GM18951 (cell line): ENCODE data around the gene ATP8B2.
"Not testable (repeated sequence)": the region's sequence is repeated elsewhere in the genome, so short reads cannot be mapped to it uniquely, and the experiment has no call there.

Source experiments
- POLR2A ChIP-seq: IDR thresholded peaks from 4 replicates; pipeline ENCODE4 v1.6.1; 2011; ENCODE audit warnings: mild to moderate bottlenecking; ENCODE audit not compliant: insufficient read length, insufficient read depth; ENCODE audit errors: extremely low read depth
- in situ Hi-C: fragments of 300-500 bp; cut with MboI; formaldehyde crosslinking; loops from one replicate; pipeline ENCODE4 v1.12.0; 2022; ENCODE audit warnings: low sequenced_read_pairs, mixed read lengths, inconsistent platforms; ENCODE audit not compliant: unreplicated experiment

The ATP8B2 gene

GRCh38 chr1:154316704-154317103, 8.6 kb upstream of the ATP8B2 start:
- in situ Hi-C loops: no loop called here
- TF ChIP-seq POLR2A: no peak

DNA sequence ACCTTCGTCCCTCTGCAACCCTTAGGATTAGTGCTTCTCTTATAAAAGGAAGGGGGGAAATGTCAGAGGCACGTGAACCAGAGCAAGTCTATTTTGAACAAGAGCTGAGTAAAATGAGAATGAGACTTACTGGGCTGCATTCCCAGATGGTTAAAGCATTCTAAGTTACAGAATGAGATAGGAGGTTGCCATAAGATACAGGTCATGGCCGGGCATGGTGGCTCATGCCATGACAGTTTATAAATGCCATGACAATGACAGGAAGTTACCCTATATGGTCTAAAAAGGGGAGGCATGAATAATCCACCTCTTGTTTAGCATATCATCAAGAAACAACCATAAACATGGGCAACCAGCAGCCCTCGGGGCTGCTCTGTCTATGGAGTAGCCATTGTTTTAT, 6.9 kb upstream of the ATP8B2 start:
- in situ Hi-C loops: no loop called here
- no peak for TF ChIP-seq POLR2A

DNA sequence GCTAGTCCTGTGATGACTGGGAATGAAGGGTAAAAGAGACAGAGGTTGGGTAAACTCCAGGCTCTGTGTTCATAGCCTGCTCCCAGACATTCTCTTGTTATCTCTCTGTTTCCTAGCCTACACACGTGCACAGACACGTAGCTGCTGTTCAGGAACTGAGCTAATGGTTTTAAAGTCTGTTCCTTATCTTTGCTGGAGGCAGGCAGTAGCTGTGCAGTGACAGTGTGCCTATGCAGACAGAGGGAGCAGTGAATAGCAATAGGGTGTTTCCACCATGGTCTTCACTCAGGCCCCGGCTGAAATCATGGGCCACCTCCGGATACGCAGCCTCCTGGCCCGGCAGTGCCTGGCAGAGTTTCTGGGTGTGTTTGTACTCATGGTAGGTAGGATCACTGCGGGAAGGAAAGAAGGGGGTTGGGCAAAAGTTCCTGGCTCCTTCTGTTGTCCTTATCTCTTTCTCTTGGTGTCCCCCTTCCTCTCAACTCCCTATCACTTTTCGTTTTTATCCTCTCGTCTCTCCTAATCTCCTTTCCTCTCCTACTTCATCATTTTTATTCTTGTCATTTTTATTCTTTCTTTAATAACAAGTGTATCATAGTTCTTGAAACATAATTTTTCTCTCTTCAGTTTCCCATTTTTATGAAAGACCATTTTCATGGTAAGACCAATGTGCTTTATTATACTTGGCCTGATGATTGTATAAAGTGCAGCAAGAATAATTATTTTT, 4.3 kb upstream of the ATP8B2 start, which contains the start of gene AQP10:
TSS of gene AQP10 (plus strand) at position 212 of the 727 bp plus-strand sequence. CDS start at position 275, 63 bp downstream.
- in situ Hi-C loops: no loop called here
- no peak for TF ChIP-seq POLR2A

- in situ Hi-C loops: not testable (repeated sequence)
These were observed 3.8 kb upstream of the ATP8B2 start for GRCh38 chr1:154321609-154321934.

GRCh38 chr1:154323493-154323892, 1.8 kb upstream of the ATP8B2 start:
- TF ChIP-seq POLR2A: no peak
- in situ Hi-C loops: no loop called here

- in situ Hi-C loops: no loop called here
- TF ChIP-seq POLR2A: no peak
These were observed 1.1 kb upstream of the ATP8B2 start for GRCh38 chr1:154324241-154324640.

DNA sequence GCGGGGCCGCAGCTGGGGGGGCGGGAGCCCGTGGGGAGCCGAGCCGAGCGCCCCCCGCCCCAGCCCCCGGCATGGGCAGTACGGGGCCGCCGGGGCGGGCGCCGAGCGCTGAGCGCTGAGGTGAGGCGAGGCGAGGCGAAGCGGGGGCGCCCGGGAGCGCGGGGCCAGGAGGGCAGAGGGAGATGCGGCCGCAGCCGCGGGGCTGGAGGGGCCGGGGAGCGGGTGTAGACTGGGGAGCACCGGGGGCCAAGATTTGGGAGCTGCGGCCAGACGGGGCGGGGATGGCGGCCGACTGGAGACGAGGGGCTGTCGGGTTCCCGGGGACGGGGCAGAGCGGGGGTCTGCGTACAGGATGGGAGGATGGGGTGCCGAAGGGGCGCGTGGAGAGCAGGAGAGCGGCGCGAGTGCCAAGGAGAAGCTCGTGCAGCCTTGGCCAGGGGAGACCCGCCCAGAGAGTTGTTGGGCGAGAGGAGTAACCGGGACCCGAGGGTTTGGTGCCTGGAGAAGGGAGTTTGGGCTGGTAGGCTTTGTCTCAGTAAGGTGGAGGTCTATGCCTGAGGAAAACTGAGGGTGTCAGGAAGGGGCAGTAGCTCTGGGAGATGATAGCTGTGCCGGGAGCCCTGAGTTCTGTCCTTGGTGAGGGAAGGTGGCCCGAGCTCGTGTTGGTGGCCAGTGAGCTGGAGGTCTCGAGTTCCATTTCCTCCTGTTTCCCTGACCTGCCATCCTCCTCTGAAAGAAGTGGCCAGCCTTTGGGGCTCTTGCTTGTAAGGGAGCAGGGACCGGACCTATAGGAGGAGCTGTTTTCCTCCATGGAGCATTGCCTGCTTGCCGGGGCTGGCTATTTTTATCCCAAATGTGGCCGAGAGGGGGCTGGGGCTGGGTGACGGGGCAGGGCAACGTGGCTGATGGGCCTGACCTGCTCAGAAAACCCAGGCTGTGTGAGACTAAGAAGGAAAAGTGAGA, 539 bp downstream of the ATP8B2 start:
- TF ChIP-seq POLR2A: peak; percentile 51
- in situ Hi-C loops: no loop called here

DNA sequence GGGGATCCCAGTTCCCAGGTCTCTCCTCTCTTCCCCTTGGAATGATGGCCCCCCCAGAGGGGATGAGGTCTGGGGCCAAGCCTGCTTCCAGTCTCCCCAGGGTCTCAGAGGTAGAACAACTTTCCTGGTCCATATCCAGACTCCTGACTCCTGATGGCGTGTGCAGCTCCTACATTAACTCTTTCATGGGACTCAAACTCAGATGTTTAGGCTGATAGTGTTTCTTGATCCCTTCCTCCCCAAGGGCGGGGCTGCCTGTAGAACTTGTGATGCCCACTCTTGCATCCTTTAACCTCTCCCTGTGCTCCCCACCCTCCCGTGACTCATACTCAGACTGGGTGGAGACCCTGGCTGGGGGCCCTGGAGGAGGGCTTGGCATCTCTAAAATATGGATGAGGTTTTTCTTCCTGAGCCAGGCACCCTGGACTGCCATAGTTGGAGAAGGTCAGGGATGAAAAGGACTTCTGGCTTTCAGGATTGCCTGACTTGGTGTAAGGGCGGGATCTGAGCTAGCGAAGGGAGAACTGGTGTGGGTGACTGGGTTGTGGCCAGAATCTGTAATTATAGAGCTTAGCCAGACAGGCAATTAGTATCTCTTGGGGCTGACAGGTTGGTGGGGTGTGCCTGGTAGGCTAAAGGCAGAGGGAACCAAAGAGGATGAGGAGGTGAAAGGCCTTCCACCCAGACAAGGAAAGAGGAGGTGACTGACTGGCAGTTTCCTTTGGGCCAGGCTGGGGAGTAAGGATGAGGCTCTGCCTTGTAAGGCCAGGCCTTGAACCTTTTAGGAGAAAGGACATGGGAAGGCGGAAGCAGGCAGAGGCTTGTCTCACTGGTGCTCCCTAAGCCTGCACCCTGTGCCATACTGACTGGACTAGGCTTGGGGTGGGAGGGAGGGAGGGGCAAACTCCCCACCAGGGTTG, 1.5 kb downstream of the ATP8B2 start:
- in situ Hi-C loops: no loop called here
- TF ChIP-seq POLR2A: no peak

GRCh38 chr1:154327466-154328317, 2.4 kb downstream of the ATP8B2 start:
- peak; percentile 15 for TF ChIP-seq POLR2A
- in situ Hi-C loops: no loop called here

DNA sequence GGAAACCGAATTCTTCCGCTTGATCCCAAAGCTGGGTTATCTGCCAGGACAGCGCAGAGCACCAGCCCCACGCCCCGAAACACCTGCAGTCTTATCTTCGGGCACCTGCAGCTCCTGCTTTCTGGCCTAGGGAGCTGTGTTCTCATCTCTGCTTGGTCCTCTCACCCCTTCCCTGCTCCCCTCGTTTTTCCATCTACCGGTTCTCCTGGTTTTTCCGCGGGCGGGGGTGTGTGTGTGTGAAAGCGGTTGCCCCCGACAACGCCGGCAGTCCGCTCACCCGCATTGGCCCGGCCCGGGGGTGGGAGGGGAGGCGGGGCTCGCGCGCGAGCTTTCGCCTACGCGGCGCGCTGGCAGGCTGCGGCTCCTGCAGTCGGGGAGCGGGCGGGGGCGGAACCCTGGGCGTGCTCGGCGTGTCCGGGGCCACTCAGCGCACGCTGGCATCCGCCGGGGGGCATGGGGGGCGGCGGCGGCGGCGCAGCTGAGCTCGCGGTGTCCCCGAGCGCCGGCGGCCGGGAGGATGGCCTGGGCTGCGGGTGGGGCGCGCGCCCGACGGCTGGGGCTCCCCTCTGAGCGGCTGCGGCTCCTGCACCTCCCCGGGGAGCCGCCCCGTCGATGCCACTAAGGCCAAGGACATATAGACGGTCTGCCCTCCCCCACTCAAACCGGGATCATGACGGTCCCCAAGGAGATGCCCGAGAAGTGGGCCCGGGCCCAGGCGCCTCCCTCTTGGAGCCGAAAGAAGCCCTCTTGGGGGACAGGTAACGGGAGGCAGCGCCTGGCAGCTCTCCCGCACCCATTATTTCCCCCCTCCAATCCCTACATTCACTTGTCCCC, 3.2 kb downstream of the ATP8B2 start:
- in situ Hi-C loops: no loop called here
- TF ChIP-seq POLR2A: no peak

- TF ChIP-seq POLR2A: no peak
- in situ Hi-C loops: no loop called here
These were observed 3.8 kb downstream of the ATP8B2 start for GRCh38 chr1:154329152-154329521.
